ENCODE measurements around the gene TBC1D17.

The TBC1D17 gene

GRCh38 chr19:49848938-49849337, 28.6 kb upstream of the TBC1D17 start:
- DNase-seq (ENCODE audit: low spot score): no peak

- no peak for DNase-seq (ENCODE audit: low spot score)
Measured at GRCh38 chr19:49849433-49850220, 27.9 kb upstream of the TBC1D17 start.

GRCh38 chr19:49850221-49850486, 27.3 kb upstream of the TBC1D17 start:
- no peak for DNase-seq (ENCODE audit: low spot score)

- DNase-seq (ENCODE audit: low spot score): peak; percentile 98
Measured at GRCh38 chr19:49850487-49851342, 26.8 kb upstream of the TBC1D17 start, which contains the start of gene PTOV1. PTOV1 (plus strand) TSS chr19:49851159.

GRCh38 chr19:49851456-49852259, 25.8 kb upstream of the TBC1D17 start:
- DNase-seq (ENCODE audit: low spot score): peak; percentile 66

- DNase-seq (ENCODE audit: low spot score): no peak
Measured at GRCh38 chr19:49852631-49853126, 24.8 kb upstream of the TBC1D17 start.

GRCh38 chr19:49853852-49854377, 23.6 kb upstream of the TBC1D17 start:
- DNase-seq (ENCODE audit: low spot score): no peak

- DNase-seq (ENCODE audit: low spot score): no peak
Measured at GRCh38 chr19:49854378-49855263, 22.9 kb upstream of the TBC1D17 start.

- no peak for DNase-seq (ENCODE audit: low spot score)
Measured at GRCh38 chr19:49855277-49855675, 22.2 kb upstream of the TBC1D17 start.

- no peak for DNase-seq (ENCODE audit: low spot score)
Measured at GRCh38 chr19:49855676-49856573, 21.6 kb upstream of the TBC1D17 start.

- no peak for DNase-seq (ENCODE audit: low spot score)
Measured at GRCh38 chr19:49856574-49857021, 20.9 kb upstream of the TBC1D17 start.

GRCh38 chr19:49857061-49857837, 20.3 kb upstream of the TBC1D17 start:
- DNase-seq (ENCODE audit: low spot score): no peak

GRCh38 chr19:49857838-49858087, 19.7 kb upstream of the TBC1D17 start:
- DNase-seq (ENCODE audit: low spot score): no peak

GRCh38 chr19:49858088-49858985, 19.2 kb upstream of the TBC1D17 start:
- DNase-seq (ENCODE audit: low spot score): no peak

GRCh38 chr19:49859682-49860335, 17.7 kb upstream of the TBC1D17 start:
- DNase-seq (ENCODE audit: low spot score): no peak

- no peak for DNase-seq (ENCODE audit: low spot score)
Measured at GRCh38 chr19:49860336-49861102, 17.0 kb upstream of the TBC1D17 start.

GRCh38 chr19:49861107-49861506, 16.4 kb upstream of the TBC1D17 start:
- DNase-seq (ENCODE audit: low spot score): no peak
